Gastrocnemius medialis (tissue), 4 donors: ENCODE results near the gene PLD1.

ENCODE experiments used
- POLR2A ChIP-seq, 2 donors: fragments of 450-650 bp; IDR thresholded peaks; one replicate each; pipeline ENCODE4 v1.6.1; 2017; ENCODE audit warnings: antibody characterized with exemption in 2 of 2, mild to moderate bottlenecking in 2 of 2, moderate library complexity in 2 of 2
- TF ChIP-seq, protein P1 (sequence below), 5 experiments: fragments of 450-650 bp in 3 of 5; fragments of 200-600 bp in 2 of 5; sonication (generic) in 2 of 5; IDR thresholded peaks in 4 of 5; conservative IDR thresholded peaks in 1 of 5; 1 replicate in 4 of 5; 2 replicates in 1 of 5; pipeline ENCODE4 v1.5.1; 2016 to 2019; ENCODE audit warnings: antibody characterized with exemption in 5 of 5, mild to moderate bottlenecking in 3 of 5, moderate library complexity in 3 of 5

DNA sequence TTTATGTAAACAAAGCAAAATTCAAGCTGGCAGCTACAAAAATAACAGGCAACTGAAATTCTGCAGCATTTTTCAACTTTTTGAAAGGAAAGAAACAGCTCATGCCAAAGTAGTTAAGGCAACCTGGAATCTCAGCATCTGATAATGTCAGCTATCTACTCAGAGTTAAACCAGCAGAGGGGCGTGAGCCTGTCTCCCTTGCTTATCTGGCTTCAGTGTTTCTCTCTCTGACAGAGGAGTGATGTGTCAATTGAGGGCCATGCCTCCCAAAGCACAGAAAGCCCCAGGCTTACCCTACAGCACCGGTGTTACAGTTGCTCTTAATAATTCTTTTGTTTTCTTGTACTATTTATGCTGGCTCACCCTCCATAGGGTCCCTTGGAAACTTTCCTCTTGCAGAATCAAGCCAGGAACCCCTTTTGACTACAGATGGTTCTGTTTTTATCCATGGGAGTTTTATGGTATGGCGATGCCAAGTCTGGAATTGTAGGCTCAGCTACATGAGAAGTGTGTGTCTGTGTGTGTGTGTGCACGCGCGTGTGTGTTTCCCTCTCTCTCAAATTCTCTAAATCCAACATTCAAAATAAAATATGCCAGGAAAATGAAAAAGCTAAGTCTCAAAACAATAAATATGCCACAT, 40.2 kb upstream of the PLD1 start:
- TF ChIP-seq, protein P1, sequence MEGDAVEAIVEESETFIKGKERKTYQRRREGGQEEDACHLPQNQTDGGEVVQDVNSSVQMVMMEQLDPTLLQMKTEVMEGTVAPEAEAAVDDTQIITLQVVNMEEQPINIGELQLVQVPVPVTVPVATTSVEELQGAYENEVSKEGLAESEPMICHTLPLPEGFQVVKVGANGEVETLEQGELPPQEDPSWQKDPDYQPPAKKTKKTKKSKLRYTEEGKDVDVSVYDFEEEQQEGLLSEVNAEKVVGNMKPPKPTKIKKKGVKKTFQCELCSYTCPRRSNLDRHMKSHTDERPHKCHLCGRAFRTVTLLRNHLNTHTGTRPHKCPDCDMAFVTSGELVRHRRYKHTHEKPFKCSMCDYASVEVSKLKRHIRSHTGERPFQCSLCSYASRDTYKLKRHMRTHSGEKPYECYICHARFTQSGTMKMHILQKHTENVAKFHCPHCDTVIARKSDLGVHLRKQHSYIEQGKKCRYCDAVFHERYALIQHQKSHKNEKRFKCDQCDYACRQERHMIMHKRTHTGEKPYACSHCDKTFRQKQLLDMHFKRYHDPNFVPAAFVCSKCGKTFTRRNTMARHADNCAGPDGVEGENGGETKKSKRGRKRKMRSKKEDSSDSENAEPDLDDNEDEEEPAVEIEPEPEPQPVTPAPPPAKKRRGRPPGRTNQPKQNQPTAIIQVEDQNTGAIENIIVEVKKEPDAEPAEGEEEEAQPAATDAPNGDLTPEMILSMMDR (IDR thresholded peaks at IDR 0.05 in 4 of 5, conservative IDR thresholded peaks at IDR 0.05 in 1 of 5) = no peak
- TF ChIP-seq POLR2A (IDR thresholded peaks at IDR 0.05) = no peak
